Mucosa of rectum (tissue), 2 donors: ENCODE measurements around the gene SPG7.
A peak's percentile ranks its signal among the peaks of the same experiment; 100 is the strongest.

Experiments used
- H3K27ac ChIP-seq, 2 donors: one replicate each; pipeline ENCODE4 v1.7.0; 2013; ENCODE audit warnings: inconsistent platforms in 2 of 2, low read depth in 2 of 2, low read length in 2 of 2
- H3K27me3 ChIP-seq, 2 donors: one replicate each; pipeline ENCODE4 v1.7.0; 2013; ENCODE audit warnings: low read length in 2 of 2; ENCODE audit not compliant: control insufficient read depth in 2 of 2, insufficient read depth in 2 of 2
- H3K36me3 ChIP-seq, 2 donors: one replicate each; pipeline ENCODE4 v1.7.0; 2013; ENCODE audit warnings: low read length in 2 of 2; ENCODE audit not compliant: control insufficient read depth in 2 of 2, insufficient read depth in 2 of 2
- H3K4me1 ChIP-seq, 2 donors: one replicate each; pipeline ENCODE4 v1.7.0; 2013; ENCODE audit warnings: low read length in 2 of 2, mild to moderate bottlenecking in 1 of 2; ENCODE audit not compliant: control insufficient read depth in 2 of 2, insufficient read depth in 2 of 2
- H3K4me3 ChIP-seq, 2 donors: one replicate each; pipeline ENCODE4 v1.7.0; 2013; ENCODE audit warnings: low read length in 2 of 2
- H3K9ac ChIP-seq, 2 donors: one replicate each; pipeline ENCODE4 v1.7.0; 2013; ENCODE audit warnings: low read length in 2 of 2, low read depth in 1 of 2, mild to moderate bottlenecking in 1 of 2
- H3K9me3 ChIP-seq, 2 donors: one replicate each; pipeline ENCODE4 v1.7.0; 2013; ENCODE audit warnings: low read length in 2 of 2; ENCODE audit not compliant: control insufficient read depth in 2 of 2
- donor health status: healthy.
- donor health status: Normal muscosa, but diverticular disease.

Gene SPG7

GRCh38 chr16:89530401-89531381 lies 22.5 kb downstream of the SPG7 start:
- peaks cover 64 to 72% of the 10 kb centered on the region in 2 donors for H3K36me3 ChIP-seq
- H3K9me3 ChIP-seq: no peaks in the 10 kb centered on the region
- no peak overlapping the region for H3K27ac ChIP-seq
- H3K9ac ChIP-seq: no peak overlapping the region
- no peak overlapping the region for H3K4me3 ChIP-seq
- H3K27me3 ChIP-seq: no peaks in the 10 kb centered on the region
- H3K4me1 ChIP-seq: peaks cover 8 to 13% of the 10 kb centered on the region in 2 donors

- no peak overlapping the region for H3K27ac ChIP-seq
- no peaks in the 10 kb centered on the region for H3K9me3 ChIP-seq
- H3K36me3 ChIP-seq: peaks cover 55 to 65% of the 10 kb centered on the region in 2 donors
- H3K27me3 ChIP-seq: no peaks in the 10 kb centered on the region
- peaks cover 8 to 17% of the 10 kb centered on the region in 2 donors for H3K4me1 ChIP-seq
- no peak overlapping the region for H3K9ac ChIP-seq
- H3K4me3 ChIP-seq: no peak overlapping the region
Observed at GRCh38 chr16:89531821-89532526, 23.8 kb downstream of the SPG7 start.

DNA sequence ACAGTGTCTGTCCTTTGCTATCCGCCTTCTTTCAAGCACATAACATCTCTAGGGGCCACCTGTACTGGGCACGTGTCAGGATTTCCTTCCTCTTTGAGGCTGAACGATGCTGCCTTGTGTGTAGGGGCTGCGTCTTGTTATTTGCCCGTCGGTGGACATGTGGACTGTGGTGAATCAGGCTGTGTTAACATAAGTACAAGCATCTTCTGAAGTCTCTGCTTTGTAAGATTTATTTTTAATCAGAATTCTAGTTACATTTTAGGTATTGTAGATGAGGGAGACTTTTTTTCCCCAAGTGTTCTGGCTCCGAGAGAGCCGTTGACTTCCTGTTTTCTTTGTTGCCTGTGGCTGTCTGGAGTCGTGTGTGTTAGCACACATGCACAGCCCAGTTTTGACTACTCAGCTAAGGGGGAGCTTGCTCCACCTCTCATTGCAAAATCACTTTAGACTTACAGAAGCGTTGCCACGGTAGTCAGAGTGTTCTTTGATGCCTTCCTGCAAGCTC lies 26.1 kb downstream of the SPG7 start:
- no peak overlapping the region for H3K9ac ChIP-seq
- no peaks in the 10 kb centered on the region for H3K27me3 ChIP-seq
- no peaks in the 10 kb centered on the region for H3K9me3 ChIP-seq
- no peak overlapping the region for H3K4me3 ChIP-seq
- peak overlapping the region; percentile 26 to 71 for H3K27ac ChIP-seq
- peaks cover 8 to 17% of the 10 kb centered on the region in 2 donors for H3K4me1 ChIP-seq
- H3K36me3 ChIP-seq: peaks cover 64 to 71% of the 10 kb centered on the region in 2 donors

GRCh38 chr16:89536371-89536770 lies 28.2 kb downstream of the SPG7 start:
- Histone ChIP-seq H3K9ac (peak overlapping the region in 1 of 2 donors; percentile 47), H3K4me3 (no peak overlapping the region), H3K4me1 (peaks cover 8 to 17% of the 10 kb centered on the region in 2 donors), H3K9me3 (no peaks in the 10 kb centered on the region), H3K27me3 (no peaks in the 10 kb centered on the region), H3K36me3 (peaks cover 61 to 63% of the 10 kb centered on the region in 2 donors), H3K27ac (peak overlapping the region; percentile 62 to 77)

DNA sequence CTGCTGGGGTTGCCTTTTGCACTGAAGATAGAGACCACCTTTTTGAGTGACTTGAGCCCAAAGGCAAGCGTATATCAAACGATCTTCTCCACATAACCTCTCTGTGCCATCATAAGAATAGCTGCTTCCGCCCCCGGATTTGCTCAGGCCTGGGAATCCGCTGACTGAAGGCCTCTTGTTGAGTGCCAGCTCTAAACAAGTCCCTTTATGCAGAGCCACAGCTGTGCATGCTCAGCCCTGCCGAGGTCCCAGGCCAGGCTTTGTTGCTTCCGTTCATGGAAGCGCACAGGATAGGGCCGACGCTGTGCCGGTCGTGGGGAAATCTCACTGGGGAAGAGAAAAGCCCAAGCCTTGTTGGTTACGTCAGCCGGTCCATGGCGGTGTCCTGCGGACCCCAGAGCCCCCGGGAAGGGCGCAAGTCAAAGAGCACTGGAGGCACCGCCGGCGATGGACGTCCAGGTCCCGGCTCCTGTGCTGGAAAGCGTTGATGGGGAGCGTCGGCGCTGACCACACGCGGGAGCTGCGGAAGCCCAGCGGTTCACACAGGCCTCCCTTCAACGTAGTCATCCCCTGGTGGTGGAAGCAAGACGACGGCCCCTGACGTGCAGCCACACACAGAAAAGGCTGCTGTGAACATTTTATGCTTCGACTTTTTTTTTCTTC lies 28.8 kb downstream of the SPG7 start:
- Histone ChIP-seq H3K36me3 (peaks cover 59% of the 10 kb centered on the region in 2 donors), H3K4me3 (no peak overlapping the region), H3K27ac (peak overlapping the region; percentile 62 to 71), H3K4me1 (peaks cover 8 to 17% of the 10 kb centered on the region in 2 donors), H3K27me3 (no peaks in the 10 kb centered on the region), H3K9ac (peak overlapping the region in 1 of 2 donors; percentile 47), H3K9me3 (no peaks in the 10 kb centered on the region)

- H3K27me3 ChIP-seq: no peaks in the 10 kb centered on the region
- H3K4me1 ChIP-seq: peaks cover 8 to 17% of the 10 kb centered on the region in 2 donors
- no peaks in the 10 kb centered on the region for H3K9me3 ChIP-seq
- no peak overlapping the region for H3K9ac ChIP-seq
- H3K4me3 ChIP-seq: no peak overlapping the region
- H3K27ac ChIP-seq: no peak overlapping the region
- peaks cover 54 to 59% of the 10 kb centered on the region in 2 donors for H3K36me3 ChIP-seq
Observed at GRCh38 chr16:89537549-89537925, 29.3 kb downstream of the SPG7 start.

DNA sequence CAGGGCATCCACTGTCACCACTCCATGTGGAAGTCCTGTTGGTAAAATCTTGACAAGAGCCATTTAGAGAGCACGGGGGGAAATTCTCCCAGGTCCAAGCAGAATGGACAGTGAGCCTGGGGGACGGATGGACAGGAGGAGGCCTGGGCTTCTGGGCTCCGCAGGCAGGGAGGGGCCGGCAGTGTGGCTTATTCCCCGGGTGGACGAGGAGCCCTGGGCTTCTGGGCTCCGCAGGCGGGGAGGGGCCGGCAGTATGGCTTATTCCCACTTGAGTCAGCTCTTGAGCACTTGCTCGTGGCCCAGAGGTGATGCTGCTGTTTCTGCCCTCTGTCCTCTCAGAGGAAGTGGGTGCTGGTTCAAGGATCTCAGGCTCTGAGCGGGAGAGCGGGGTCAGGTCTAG lies 30.1 kb downstream of the SPG7 start:
- peaks cover 8 to 17% of the 10 kb centered on the region in 2 donors for H3K4me1 ChIP-seq
- no peak overlapping the region for H3K9ac ChIP-seq
- no peak overlapping the region for H3K27ac ChIP-seq
- H3K27me3 ChIP-seq: no peaks in the 10 kb centered on the region
- H3K9me3 ChIP-seq: no peaks in the 10 kb centered on the region
- H3K4me3 ChIP-seq: no peak overlapping the region
- peaks cover 52 to 57% of the 10 kb centered on the region in 2 donors for H3K36me3 ChIP-seq

DNA sequence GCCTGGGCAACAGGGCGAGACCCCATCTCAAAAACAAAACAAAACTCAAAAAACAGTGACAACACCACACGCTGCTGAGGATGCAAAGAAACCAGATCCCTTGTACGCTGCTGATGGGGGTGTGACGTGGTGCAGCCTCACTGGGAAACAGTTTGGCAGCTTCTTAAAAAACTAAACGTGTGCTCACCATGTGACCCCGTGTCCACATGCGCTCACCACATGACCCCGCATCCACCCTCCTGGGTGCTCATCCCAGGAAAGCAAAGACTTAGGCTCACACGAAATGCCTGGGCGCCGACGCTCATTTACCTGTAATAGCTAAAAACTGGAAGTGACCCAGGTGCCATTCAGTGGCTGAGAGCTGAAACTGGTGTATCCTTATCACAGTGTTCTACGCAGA lies 32.4 kb downstream of the SPG7 start:
- H3K36me3 ChIP-seq: peaks cover 43 to 44% of the 10 kb centered on the region in 2 donors

DNA sequence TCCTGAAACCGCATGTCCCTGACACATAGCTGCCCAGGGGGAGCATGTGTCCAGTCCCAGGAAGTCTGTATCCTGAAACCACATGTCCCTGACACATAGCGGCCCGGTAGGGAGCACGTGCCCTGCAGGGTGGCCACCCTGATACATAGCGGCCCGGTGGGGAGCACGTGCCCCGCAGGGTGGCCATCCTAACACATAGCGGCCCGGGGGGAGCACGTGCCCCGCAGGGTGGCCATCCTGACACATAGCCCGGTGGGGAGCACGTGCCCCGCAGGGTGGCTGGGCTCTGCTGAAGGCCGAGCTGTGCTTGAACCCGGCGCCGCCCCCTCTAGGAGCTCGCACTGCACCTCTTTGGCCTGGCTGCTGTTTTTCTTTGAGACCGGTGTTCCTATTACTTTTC lies 33.6 kb downstream of the SPG7 start:
- Histone ChIP-seq H3K4me3 (no peak overlapping the region), H3K27me3 (no peaks in the 10 kb centered on the region), H3K36me3 (peaks cover 42 to 46% of the 10 kb centered on the region in 2 donors), H3K9ac (no peak overlapping the region), H3K27ac (no peak overlapping the region), H3K4me1 (peaks cover 5 to 12% of the 10 kb centered on the region in 2 donors), H3K9me3 (no peaks in the 10 kb centered on the region)

More for the DNA sequence above, 32.4 kb downstream of the SPG7 start:
- H3K9me3 ChIP-seq: no peaks in the 10 kb centered on the region
- H3K27me3 ChIP-seq: no peaks in the 10 kb centered on the region
- peaks cover 4 to 11% of the 10 kb centered on the region in 2 donors for H3K4me1 ChIP-seq
- no peak overlapping the region for H3K4me3 ChIP-seq
- H3K27ac ChIP-seq: no peak overlapping the region
- no peak overlapping the region for H3K9ac ChIP-seq
